ENCODE measurements around the gene NOL3.

Gene NOL3

DNA sequence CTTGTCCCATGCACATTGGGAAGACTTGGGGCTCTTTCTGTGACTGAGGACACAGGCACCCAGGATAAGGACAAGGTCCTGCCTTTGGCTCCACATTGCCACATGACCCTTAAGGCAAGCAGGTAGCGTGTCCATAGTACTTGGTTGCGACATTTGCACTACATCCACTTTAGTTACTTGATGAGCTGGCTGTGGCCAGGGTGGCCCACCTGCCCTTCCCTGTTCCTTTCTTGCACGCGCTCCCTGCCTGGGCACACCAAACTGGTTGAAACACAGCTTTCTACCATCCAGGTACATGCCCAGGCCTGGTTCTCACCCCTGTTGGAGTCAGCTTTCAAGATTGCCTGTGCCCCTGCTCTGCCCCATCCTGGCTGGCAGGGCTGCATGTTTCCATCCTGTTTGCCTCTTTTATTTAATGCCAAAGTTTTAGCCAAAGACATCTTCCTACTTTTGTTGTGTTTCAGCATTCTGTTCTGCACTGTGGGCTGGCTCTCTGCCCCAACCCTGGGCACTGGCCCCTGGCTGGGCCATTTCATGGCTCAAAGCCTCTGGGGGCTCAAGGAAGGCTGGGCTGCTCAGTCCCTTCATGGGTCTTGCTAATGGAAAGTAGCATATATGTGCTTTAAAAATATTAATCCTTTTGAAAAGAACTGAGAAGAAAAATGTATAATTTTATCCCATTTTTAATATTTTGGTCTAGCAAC, 22.7 kb upstream of the NOL3 start:
- no peak overlapping the region for H3K18ac ChIP-seq (ENCODE audit: low read length)
- H3K4me1 ChIP-seq (ENCODE audit: control insufficient read depth, low read depth, low read length), result no peaks in the 10 kb centered on the region
- H2BK15ac ChIP-seq (replicated peaks; ENCODE audit: low read depth), result no peak overlapping the region
- peaks cover 4% of the 10 kb centered on the region for H3K36me3 ChIP-seq (ENCODE audit: control insufficient read depth, insufficient read depth, low read length)
- no peak overlapping the region for H2BK120ac ChIP-seq (ENCODE audit: low read depth, low read length)
- no peak for DNase-seq
- H3K79me2 ChIP-seq (ENCODE audit: control insufficient read depth, insufficient read depth, low read length), result no peaks in the 10 kb centered on the region
- no peaks in the 10 kb centered on the region for H3K27me3 ChIP-seq (ENCODE audit: insufficient read depth, low read length, poor library complexity)
- H3K27ac ChIP-seq (ENCODE audit: low read depth, low read length), result no peak overlapping the region
- H2BK5ac ChIP-seq (ENCODE audit: low read length), result no peak overlapping the region
- no peak overlapping the region for H4K8ac ChIP-seq (ENCODE audit: low read depth, low read length)
- no peak overlapping the region for H3K56ac ChIP-seq (ENCODE audit: low read length)
- no peak overlapping the region for H3K4me3 ChIP-seq (ENCODE audit: low read length)
- H3K9ac ChIP-seq (ENCODE audit: low read length), result no peak overlapping the region
- no peak overlapping the region for H2AK5ac ChIP-seq (ENCODE audit: low read length)
- no CpG with 5 or more reads among the region's 4 CpGs for WGBS (ENCODE audit: extremely low coverage, insufficient coverage, low lambda C conversion rate)
- H3K4ac ChIP-seq (ENCODE audit: low read depth, low read length), result no peak overlapping the region
- H3K4me2 ChIP-seq (ENCODE audit: low read length), result no peak overlapping the region
- H4K5ac ChIP-seq (ENCODE audit: low read length), result no peak overlapping the region
- no peaks in the 10 kb centered on the region for H3K79me1 ChIP-seq (ENCODE audit: low read length)
- no peak overlapping the region for H3K23ac ChIP-seq (ENCODE audit: low read length)

DNA sequence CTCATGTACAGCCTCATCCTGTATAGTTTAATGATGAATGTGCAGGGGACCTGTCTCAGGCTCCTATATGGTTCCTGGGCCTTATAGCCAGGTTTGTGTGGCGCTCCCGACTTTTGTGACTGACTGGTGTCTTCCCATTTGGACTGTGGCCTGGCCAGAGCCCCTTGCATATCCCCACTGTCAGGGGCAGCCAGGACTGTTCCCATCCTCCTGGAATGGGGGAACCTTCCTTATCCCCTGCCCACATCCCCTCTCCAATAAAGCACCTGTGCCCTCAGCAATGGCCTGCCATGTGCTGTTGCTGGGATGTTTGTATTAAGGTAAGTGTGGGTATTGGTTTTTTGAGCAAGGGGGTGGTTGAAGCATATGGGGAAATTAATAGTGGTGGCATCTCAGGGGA, 22.1 kb upstream of the NOL3 start:
- Histone ChIP-seq H3K4me2 (ENCODE audit: low read length) (no peak overlapping the region), H4K5ac (ENCODE audit: low read length) (no peak overlapping the region), H3K18ac (ENCODE audit: low read length) (no peak overlapping the region), H2AK5ac (ENCODE audit: low read length) (no peak overlapping the region), H2BK5ac (ENCODE audit: low read length) (no peak overlapping the region), H2BK120ac (ENCODE audit: low read depth, low read length) (no peak overlapping the region), H3K4me1 (ENCODE audit: control insufficient read depth, low read depth, low read length) (no peaks in the 10 kb centered on the region), H3K79me2 (ENCODE audit: control insufficient read depth, insufficient read depth, low read length) (no peaks in the 10 kb centered on the region), H3K4ac (ENCODE audit: low read depth, low read length) (no peak overlapping the region), H3K27me3 (ENCODE audit: insufficient read depth, low read length, poor library complexity) (peaks cover 6% of the 10 kb centered on the region), H3K27ac (ENCODE audit: low read depth, low read length) (no peak overlapping the region), H4K8ac (ENCODE audit: low read depth, low read length) (no peak overlapping the region), H3K36me3 (ENCODE audit: control insufficient read depth, insufficient read depth, low read length) (peaks cover 3% of the 10 kb centered on the region), H3K9ac (ENCODE audit: low read length) (no peak overlapping the region), H3K4me3 (ENCODE audit: low read length) (no peak overlapping the region), H3K23ac (ENCODE audit: low read length) (no peak overlapping the region), H3K56ac (ENCODE audit: low read length) (no peak overlapping the region), H3K79me1 (ENCODE audit: low read length) (no peaks in the 10 kb centered on the region), H2BK15ac (replicated peaks; ENCODE audit: low read depth) (no peak overlapping the region)
- WGBS (ENCODE audit: extremely low coverage, insufficient coverage, low lambda C conversion rate), result no CpG with 5 or more reads among the region's 2 CpGs
- DNase-seq, result no peak

DNA sequence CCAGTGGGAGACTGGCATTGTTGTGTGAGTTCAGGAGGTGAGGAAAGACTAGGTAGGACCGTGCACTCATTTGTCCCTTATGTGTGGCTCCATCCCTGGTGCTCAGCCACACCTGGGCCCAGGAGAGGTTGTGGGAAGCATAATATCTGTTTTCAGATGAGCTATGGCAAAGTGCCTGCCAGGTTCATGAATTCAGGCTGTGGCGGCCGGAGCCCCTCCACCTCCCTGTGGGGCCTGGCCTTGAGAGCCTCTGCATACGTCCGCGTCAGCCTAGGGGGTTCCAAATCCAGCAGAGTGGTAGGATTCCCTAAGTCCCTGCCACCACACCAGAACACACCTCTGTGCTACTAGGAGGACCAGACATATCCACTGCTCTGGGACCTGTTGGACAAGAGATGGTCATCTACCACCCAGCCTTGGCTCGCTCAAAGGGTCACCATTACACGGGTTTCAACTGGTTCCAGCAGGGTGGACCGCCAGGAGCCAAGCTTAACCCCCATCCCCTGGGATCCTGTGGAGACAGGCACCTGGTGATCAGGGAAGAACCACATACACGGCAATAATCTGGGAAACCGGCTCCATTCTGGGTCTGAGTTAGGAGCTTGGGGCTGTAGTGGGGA, 21.6 kb upstream of the NOL3 start:
- Histone ChIP-seq H2AK5ac (ENCODE audit: low read length) (no peak overlapping the region), H3K23ac (ENCODE audit: low read length) (no peak overlapping the region), H3K4me3 (ENCODE audit: low read length) (no peak overlapping the region), H3K4me2 (ENCODE audit: low read length) (no peak overlapping the region), H3K27ac (ENCODE audit: low read depth, low read length) (no peak overlapping the region), H3K18ac (ENCODE audit: low read length) (no peak overlapping the region), H4K5ac (ENCODE audit: low read length) (no peak overlapping the region), H4K8ac (ENCODE audit: low read depth, low read length) (no peak overlapping the region), H3K4me1 (ENCODE audit: control insufficient read depth, low read depth, low read length) (no peaks in the 10 kb centered on the region), H3K4ac (ENCODE audit: low read depth, low read length) (no peak overlapping the region), H2BK5ac (ENCODE audit: low read length) (no peak overlapping the region), H3K56ac (ENCODE audit: low read length) (peak overlapping the region; percentile 96), H3K36me3 (ENCODE audit: control insufficient read depth, insufficient read depth, low read length) (peaks cover 3% of the 10 kb centered on the region), H2BK15ac (replicated peaks; ENCODE audit: low read depth) (no peak overlapping the region), H2BK120ac (ENCODE audit: low read depth, low read length) (no peak overlapping the region), H3K79me1 (ENCODE audit: low read length) (no peaks in the 10 kb centered on the region), H3K27me3 (ENCODE audit: insufficient read depth, low read length, poor library complexity) (peaks cover 8% of the 10 kb centered on the region), H3K9ac (ENCODE audit: low read length) (no peak overlapping the region), H3K79me2 (ENCODE audit: control insufficient read depth, insufficient read depth, low read length) (no peaks in the 10 kb centered on the region)
- WGBS (ENCODE audit: extremely low coverage, insufficient coverage, low lambda C conversion rate), result no CpG with 5 or more reads among the region's 11 CpGs
- DNase-seq, result no peak

DNA sequence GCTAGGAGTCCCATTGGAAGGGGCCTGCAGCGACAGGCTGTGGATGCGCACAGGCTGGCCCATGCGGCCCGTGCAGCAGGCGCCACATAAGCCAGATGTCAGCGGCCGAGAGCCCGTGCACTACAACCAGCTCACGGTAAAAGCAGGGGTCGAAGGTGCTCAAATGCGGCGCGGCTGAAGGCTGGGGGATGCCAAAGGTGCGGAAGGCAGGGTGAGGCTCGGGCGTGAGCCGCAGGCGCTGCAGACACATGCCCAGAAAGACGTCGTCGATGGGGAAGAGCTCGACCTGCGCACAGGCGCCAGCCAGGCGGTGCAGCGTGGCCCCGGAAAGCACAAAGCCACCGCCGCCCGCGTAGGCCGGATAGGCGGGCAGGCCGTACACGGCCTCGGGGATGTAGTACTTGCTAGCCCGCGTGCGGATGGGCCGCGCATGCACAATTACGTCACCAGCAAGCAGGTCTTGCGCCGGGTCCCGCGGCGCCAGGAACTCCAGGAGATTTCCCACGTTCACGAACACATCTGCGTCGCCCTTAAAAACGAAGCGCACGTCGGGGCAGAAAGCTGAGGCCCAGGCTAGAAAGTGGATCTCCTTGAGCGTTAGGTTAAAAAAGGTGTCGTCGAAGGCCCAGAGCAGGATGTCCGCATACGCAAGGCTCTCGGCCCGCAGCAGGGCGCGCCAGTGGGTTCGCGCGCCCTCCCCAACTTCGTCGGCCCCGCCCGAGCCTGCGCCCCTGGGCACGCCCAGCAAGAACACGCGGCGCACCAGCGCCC, 20.9 kb upstream of the NOL3 start:
- Histone ChIP-seq H2AK5ac (ENCODE audit: low read length) (no peak overlapping the region), H4K5ac (ENCODE audit: low read length) (no peak overlapping the region), H2BK15ac (replicated peaks; ENCODE audit: low read depth) (no peak overlapping the region), H4K8ac (ENCODE audit: low read depth, low read length) (no peak overlapping the region), H2BK5ac (ENCODE audit: low read length) (no peak overlapping the region), H3K79me1 (ENCODE audit: low read length) (no peaks in the 10 kb centered on the region), H3K27me3 (ENCODE audit: insufficient read depth, low read length, poor library complexity) (peaks cover 14% of the 10 kb centered on the region), H3K9ac (ENCODE audit: low read length) (peak overlapping the region; percentile 86), H3K79me2 (ENCODE audit: control insufficient read depth, insufficient read depth, low read length) (no peaks in the 10 kb centered on the region), H3K4ac (ENCODE audit: low read depth, low read length) (no peak overlapping the region), H3K56ac (ENCODE audit: low read length) (peak overlapping the region; percentile 96), H3K27ac (ENCODE audit: low read depth, low read length) (no peak overlapping the region), H2BK120ac (ENCODE audit: low read depth, low read length) (no peak overlapping the region), H3K23ac (ENCODE audit: low read length) (peak overlapping the region; percentile 9), H3K18ac (ENCODE audit: low read length) (no peak overlapping the region), H3K4me3 (ENCODE audit: low read length) (no peak overlapping the region), H3K4me2 (ENCODE audit: low read length) (peak overlapping the region; percentile 61), H3K4me1 (ENCODE audit: control insufficient read depth, low read depth, low read length) (no peaks in the 10 kb centered on the region), H3K36me3 (ENCODE audit: control insufficient read depth, insufficient read depth, low read length) (peaks cover 3% of the 10 kb centered on the region)
- no CpG with 5 or more reads among the region's 77 CpGs for WGBS (ENCODE audit: extremely low coverage, insufficient coverage, low lambda C conversion rate)
- DNase-seq, result no peak

DNA sequence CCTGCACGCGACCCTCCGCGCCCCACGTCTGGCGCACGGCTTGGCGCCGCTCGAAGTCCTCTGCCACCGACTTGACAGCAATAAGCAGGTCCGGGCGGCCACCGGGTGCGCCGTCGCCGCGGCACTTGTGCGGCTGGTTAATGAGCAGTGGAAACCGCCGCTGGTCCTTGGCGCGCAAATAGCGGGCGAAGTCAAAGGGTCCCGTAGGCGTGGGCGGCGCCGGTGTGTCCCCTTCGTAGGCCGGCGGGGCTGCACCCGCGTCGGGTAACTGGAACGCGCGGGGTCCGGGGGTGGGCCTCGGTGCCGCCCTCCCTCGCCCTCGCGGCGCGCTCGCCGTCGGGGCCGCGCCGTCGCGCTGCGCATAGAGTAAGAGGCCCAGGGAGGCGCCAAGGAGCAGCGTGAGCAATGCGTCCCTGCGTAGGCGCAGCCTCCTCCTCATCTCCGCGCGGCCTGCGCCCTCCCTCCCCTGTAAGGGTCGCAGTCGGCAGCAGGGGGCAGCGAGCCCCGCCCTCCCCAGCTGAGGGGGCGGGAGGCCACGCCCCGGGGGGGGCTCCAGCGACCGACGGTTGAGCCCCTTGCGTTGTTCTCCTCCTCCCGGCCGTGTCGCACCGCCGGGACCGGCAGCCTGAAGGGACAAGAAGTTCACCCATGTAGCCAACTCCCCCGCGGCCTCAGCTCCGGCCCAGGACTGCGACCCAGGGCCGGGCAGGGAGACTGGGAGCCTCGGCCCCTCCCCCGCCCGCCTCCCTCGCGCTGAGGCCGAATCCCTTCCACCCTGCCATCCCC, 20.1 kb upstream of the NOL3 start:
- Histone ChIP-seq H2BK120ac (ENCODE audit: low read depth, low read length) (peak overlapping the region; percentile 10), H3K9ac (ENCODE audit: low read length) (peak overlapping the region; percentile 86), H3K18ac (ENCODE audit: low read length) (peak overlapping the region; percentile 83), H3K4me3 (ENCODE audit: low read length) (peak overlapping the region; percentile 63), H2BK5ac (ENCODE audit: low read length) (no peak overlapping the region), H3K79me2 (ENCODE audit: control insufficient read depth, insufficient read depth, low read length) (no peaks in the 10 kb centered on the region), H2BK15ac (replicated peaks; ENCODE audit: low read depth) (no peak overlapping the region), H3K4me1 (ENCODE audit: control insufficient read depth, low read depth, low read length) (no peaks in the 10 kb centered on the region), H2AK5ac (ENCODE audit: low read length) (no peak overlapping the region), H3K4me2 (ENCODE audit: low read length) (peak overlapping the region; percentile 61), H3K56ac (ENCODE audit: low read length) (peak overlapping the region; percentile 96), H4K8ac (ENCODE audit: low read depth, low read length) (no peak overlapping the region), H3K23ac (ENCODE audit: low read length) (no peak overlapping the region), H3K27ac (ENCODE audit: low read depth, low read length) (no peak overlapping the region), H4K5ac (ENCODE audit: low read length) (no peak overlapping the region), H3K27me3 (ENCODE audit: insufficient read depth, low read length, poor library complexity) (peaks cover 18% of the 10 kb centered on the region), H3K4ac (ENCODE audit: low read depth, low read length) (peak overlapping the region; percentile 45), H3K79me1 (ENCODE audit: low read length) (no peaks in the 10 kb centered on the region), H3K36me3 (ENCODE audit: control insufficient read depth, insufficient read depth, low read length) (peaks cover 3% of the 10 kb centered on the region)
- no CpG with 5 or more reads among the region's 94 CpGs for WGBS (ENCODE audit: extremely low coverage, insufficient coverage, low lambda C conversion rate)
- DNase-seq, result peak; percentile 89
